Measurements from ENCODE around the gene BRSK2. TPM values are rescaled to one million over a fixed set of nuclear protein-coding genes. Genes with fewer than 3 reads are reported as not detected.

BRSK2 gene
- total RNA-seq, 4 donors from 2014 or later, result 0.23 to 0.68 TPM; not detected in 2

DNA sequence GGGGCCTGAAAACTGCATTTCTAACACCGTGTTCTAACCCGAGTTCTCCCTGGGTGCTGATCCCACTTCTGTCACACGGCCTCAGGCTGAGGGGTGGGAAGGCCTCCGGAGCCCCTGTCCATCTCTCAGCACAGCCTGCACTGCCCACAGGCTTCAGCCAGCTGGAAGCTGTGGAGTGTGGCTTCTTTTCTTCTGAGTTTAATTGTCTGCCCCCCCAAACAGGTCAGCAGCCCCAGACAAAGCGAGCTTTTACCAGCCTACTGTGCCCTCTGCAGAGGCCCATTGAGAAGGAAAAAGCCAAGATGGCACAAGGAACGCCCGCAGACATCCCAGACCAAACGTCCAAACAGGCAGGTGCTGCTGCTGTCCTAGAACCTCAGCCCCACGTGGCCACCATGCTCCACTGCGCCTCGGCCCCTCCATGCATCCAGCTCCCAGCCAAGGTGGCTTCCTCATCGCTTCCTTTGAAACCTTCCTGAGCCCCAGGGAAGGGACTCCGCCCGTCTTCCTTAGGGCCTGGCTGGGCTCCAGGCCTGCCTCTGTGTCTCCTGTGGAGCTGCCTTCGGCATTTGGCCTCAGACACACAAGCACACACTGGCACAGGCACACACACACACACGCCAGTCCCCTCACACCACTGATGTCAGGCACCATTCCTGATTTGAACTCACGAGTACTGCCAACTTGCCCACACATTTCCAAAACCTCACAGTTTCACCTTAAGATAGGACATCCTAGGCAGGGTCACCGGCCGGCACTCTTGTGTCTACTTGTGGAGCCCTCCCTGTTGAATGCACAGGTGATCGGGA, 95.2 kb downstream of the BRSK2 start:
- TF ChIP-seq, protein P1, sequence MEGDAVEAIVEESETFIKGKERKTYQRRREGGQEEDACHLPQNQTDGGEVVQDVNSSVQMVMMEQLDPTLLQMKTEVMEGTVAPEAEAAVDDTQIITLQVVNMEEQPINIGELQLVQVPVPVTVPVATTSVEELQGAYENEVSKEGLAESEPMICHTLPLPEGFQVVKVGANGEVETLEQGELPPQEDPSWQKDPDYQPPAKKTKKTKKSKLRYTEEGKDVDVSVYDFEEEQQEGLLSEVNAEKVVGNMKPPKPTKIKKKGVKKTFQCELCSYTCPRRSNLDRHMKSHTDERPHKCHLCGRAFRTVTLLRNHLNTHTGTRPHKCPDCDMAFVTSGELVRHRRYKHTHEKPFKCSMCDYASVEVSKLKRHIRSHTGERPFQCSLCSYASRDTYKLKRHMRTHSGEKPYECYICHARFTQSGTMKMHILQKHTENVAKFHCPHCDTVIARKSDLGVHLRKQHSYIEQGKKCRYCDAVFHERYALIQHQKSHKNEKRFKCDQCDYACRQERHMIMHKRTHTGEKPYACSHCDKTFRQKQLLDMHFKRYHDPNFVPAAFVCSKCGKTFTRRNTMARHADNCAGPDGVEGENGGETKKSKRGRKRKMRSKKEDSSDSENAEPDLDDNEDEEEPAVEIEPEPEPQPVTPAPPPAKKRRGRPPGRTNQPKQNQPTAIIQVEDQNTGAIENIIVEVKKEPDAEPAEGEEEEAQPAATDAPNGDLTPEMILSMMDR (IDR thresholded peaks at IDR 0.05), result no peak
- TF ChIP-seq POLR2A (IDR thresholded peaks at IDR 0.05), result no peak
- H3K4me3 ChIP-seq (ENCODE audit: low read depth, poor library complexity, severe bottlenecking), result no peak overlapping the region
- intact Hi-C loops (cut with DNase I; ENCODE audit: low total_unique reads), result no loop called here
- WGBS, 2 donors, result 52 to 59% methylated on average over 20 of the region's 20 CpGs
- no peak for DNase-seq (ENCODE audit: low spot score in 2 of 2)

GRCh38 chr11:1485504-1485885, 95.8 kb downstream of the BRSK2 start:
- no peak for DNase-seq (ENCODE audit: low spot score in 2 of 2)
- no peak overlapping the region for H3K4me3 ChIP-seq (ENCODE audit: low read depth, poor library complexity, severe bottlenecking)

GRCh38 chr11:1486054-1486825, 96.5 kb downstream of the BRSK2 start, which contains the start of gene MOB2:
MOB2 (minus strand) TSS chr11:1486779; CDS start chr11:1486556, 223 bp downstream.
- 35 to 50% methylated on average over 12 to 26 of the region's 31 CpGs for WGBS, 2 donors
- intact Hi-C loops (cut with DNase I; ENCODE audit: low total_unique reads), result no loop called here
- no peak for DNase-seq (ENCODE audit: low spot score in 2 of 2)
- TF ChIP-seq POLR2A (IDR thresholded peaks at IDR 0.05), result no peak
- TF ChIP-seq, protein P1 (IDR thresholded peaks at IDR 0.05), result no peak
- no peak within 1 kb of the TSS for H3K4me3 ChIP-seq (ENCODE audit: low read depth, poor library complexity, severe bottlenecking)

More at GRCh38 chr11:1485504-1485885, 95.8 kb downstream of the BRSK2 start:
- intact Hi-C loops (cut with DNase I; ENCODE audit: low total_unique reads), result no loop called here
- no peak for TF ChIP-seq POLR2A (IDR thresholded peaks at IDR 0.05)
- TF ChIP-seq, protein P1 (IDR thresholded peaks at IDR 0.05), result no peak
- WGBS, 2 donors, result 50 to 65% methylated on average over 17 of the region's 17 CpGs

DNA sequence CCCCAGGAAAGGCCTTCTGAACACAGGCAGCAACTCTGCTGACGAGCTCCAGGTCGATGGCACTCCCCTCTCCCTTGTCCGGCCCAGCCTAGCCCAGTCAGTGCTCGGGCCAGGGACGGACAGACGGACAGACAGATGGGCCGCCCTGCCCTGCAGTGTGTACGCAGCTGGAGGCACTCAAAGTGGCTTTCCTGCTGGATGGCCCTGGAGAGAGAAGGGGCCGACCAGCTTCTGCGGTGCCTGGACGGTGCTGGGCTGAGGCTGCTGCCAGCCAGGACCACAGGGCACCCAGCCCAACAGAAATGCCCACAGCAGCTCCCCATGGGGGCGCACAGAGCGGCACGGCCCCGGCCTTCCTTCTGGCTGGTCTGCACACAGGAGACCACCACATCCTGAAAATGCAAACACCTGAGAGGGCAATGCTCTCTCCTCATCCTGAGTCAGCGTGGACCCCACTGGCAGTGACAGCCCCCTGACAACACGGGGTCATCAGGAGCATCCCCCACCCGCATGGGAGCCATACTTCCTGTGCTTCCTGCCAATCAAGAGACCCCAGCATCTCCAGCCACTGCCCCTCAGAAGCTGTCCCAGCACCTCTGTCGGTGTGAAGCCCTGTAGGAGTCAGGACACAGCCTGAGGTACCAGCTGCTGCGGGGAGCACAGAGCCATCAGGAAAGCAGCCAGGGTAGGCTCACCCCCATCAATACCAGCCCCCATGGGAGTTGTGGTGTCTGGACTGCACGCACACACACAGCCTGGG, 97.5 kb downstream of the BRSK2 start:
- H3K4me3 ChIP-seq (ENCODE audit: low read depth, poor library complexity, severe bottlenecking), result no peak overlapping the region
- TF ChIP-seq, protein P1 (IDR thresholded peaks at IDR 0.05), result no peak
- TF ChIP-seq POLR2A (IDR thresholded peaks at IDR 0.05), result no peak
- intact Hi-C loops (cut with DNase I; ENCODE audit: low total_unique reads), result no loop called here
- 78 to 80% methylated on average over 15 of the region's 21 CpGs for WGBS, 2 donors
- DNase-seq (ENCODE audit: low spot score in 2 of 2), result no peak

GRCh38 chr11:1487851-1488574, 98.3 kb downstream of the BRSK2 start:
- intact Hi-C loops (cut with DNase I; ENCODE audit: low total_unique reads), result no loop called here
- H3K4me3 ChIP-seq (ENCODE audit: low read depth, poor library complexity, severe bottlenecking), result no peak overlapping the region
- WGBS, 2 donors, result 64 to 80% methylated on average over 23 of the region's 23 CpGs
- TF ChIP-seq POLR2A (IDR thresholded peaks at IDR 0.05), result no peak
- TF ChIP-seq, protein P1 (IDR thresholded peaks at IDR 0.05), result no peak
- DNase-seq (ENCODE audit: low spot score in 2 of 2), result no peak
